ENCODE results near the gene PLXND1. TPM values are rescaled to one million over a fixed set of nuclear protein-coding genes. Genes with fewer than 3 reads are reported as not detected.
A peak's percentile ranks its signal among the peaks of the same experiment; 100 is the strongest.

The PLXND1 gene
- total RNA-seq, 2 donors from 2014 or later = 73.1 to 83.2 TPM

GRCh38 chr3:129533406-129533805 is 73.1 kb downstream of the PLXND1 start:
- H3K36me3 Mint-ChIP-seq (ENCODE audit: low read depth) = no peaks in the 10 kb centered on the region
- H3K9me3 ChIP-seq (ENCODE audit: control insufficient read depth, low read length) = no peaks in the 10 kb centered on the region
- DNase-seq = no peak
- H3K36me3 ChIP-seq (ENCODE audit: control insufficient read depth, insufficient read depth, low read length) = no peaks in the 10 kb centered on the region
- WGBS, 2 experiments (ENCODE audit: insufficient coverage in 1 of 2, insufficient read length in 1 of 2) = 94% methylated on average over 8 to 16 of the region's 16 CpGs
- H3K27ac ChIP-seq (ENCODE audit: low read depth, low read length) = no peak overlapping the region
- H3K4me3 ChIP-seq (ENCODE audit: low read length) = no peak overlapping the region
- TF ChIP-seq CTCF (conservative IDR thresholded peaks at IDR 0.05) = no peak
- peaks cover 35% of the 10 kb centered on the region for H3K4me1 ChIP-seq (ENCODE audit: control insufficient read depth, insufficient read depth, low read length)
- no peak overlapping the region for H3K4me3 Mint-ChIP-seq
- no peaks in the 10 kb centered on the region for H3K27me3 Mint-ChIP-seq (ENCODE audit: insufficient read depth)
- no peak overlapping the region for H3K9ac ChIP-seq (ENCODE audit: extremely low read depth, low read length, poor library complexity, severe bottlenecking)
- no peaks in the 10 kb centered on the region for H3K9me3 Mint-ChIP-seq
- no peaks in the 10 kb centered on the region for H3K27me3 ChIP-seq (ENCODE audit: control insufficient read depth, insufficient read depth, low read length, poor library complexity, severe bottlenecking)
- peak overlapping the region; percentile 37 for H3K27ac Mint-ChIP-seq
- H3K4me1 Mint-ChIP-seq = peaks cover 38% of the 10 kb centered on the region

GRCh38 chr3:129532261-129532660 is 74.2 kb downstream of the PLXND1 start:
- no peak overlapping the region for H3K4me3 ChIP-seq (ENCODE audit: low read length)
- Mint-ChIP-seq H3K27ac (peak overlapping the region; percentile 33), H3K4me1 (peaks cover 42% of the 10 kb centered on the region), H3K27me3 (ENCODE audit: insufficient read depth) (no peaks in the 10 kb centered on the region), H3K4me3 (no peak overlapping the region), H3K9me3 (no peaks in the 10 kb centered on the region), H3K36me3 (ENCODE audit: low read depth) (no peaks in the 10 kb centered on the region)
- WGBS, 2 experiments (ENCODE audit: insufficient coverage in 1 of 2, insufficient read length in 1 of 2) = 93 to 95% methylated on average over 16 to 20 of the region's 20 CpGs
- DNase-seq = no peak
- no peak overlapping the region for H3K9ac ChIP-seq (ENCODE audit: extremely low read depth, low read length, poor library complexity, severe bottlenecking)
- TF ChIP-seq CTCF (conservative IDR thresholded peaks at IDR 0.05) = no peak
- no peaks in the 10 kb centered on the region for H3K36me3 ChIP-seq (ENCODE audit: control insufficient read depth, insufficient read depth, low read length)
- peaks cover 35% of the 10 kb centered on the region for H3K4me1 ChIP-seq (ENCODE audit: control insufficient read depth, insufficient read depth, low read length)
- H3K27me3 ChIP-seq (ENCODE audit: control insufficient read depth, insufficient read depth, low read length, poor library complexity, severe bottlenecking) = no peaks in the 10 kb centered on the region
- no peaks in the 10 kb centered on the region for H3K9me3 ChIP-seq (ENCODE audit: control insufficient read depth, low read length)
- no peak overlapping the region for H3K27ac ChIP-seq (ENCODE audit: low read depth, low read length)

GRCh38 chr3:129531699-129532098 is 74.8 kb downstream of the PLXND1 start:
- H3K27ac Mint-ChIP-seq = no peak overlapping the region
- Histone ChIP-seq H3K9me3 (ENCODE audit: control insufficient read depth, low read length) (no peaks in the 10 kb centered on the region), H3K36me3 (ENCODE audit: control insufficient read depth, insufficient read depth, low read length) (no peaks in the 10 kb centered on the region), H3K4me3 (ENCODE audit: low read length) (no peak overlapping the region), H3K27ac (ENCODE audit: low read depth, low read length) (no peak overlapping the region), H3K9ac (ENCODE audit: extremely low read depth, low read length, poor library complexity, severe bottlenecking) (no peak overlapping the region), H3K27me3 (ENCODE audit: control insufficient read depth, insufficient read depth, low read length, poor library complexity, severe bottlenecking) (no peaks in the 10 kb centered on the region), H3K4me1 (ENCODE audit: control insufficient read depth, insufficient read depth, low read length) (peaks cover 35% of the 10 kb centered on the region)
- H3K36me3 Mint-ChIP-seq (ENCODE audit: low read depth) = no peaks in the 10 kb centered on the region
- no peak overlapping the region for H3K4me3 Mint-ChIP-seq
- no peaks in the 10 kb centered on the region for H3K9me3 Mint-ChIP-seq
- peaks cover 43% of the 10 kb centered on the region for H3K4me1 Mint-ChIP-seq
- WGBS, 2 experiments (ENCODE audit: insufficient coverage in 1 of 2, insufficient read length in 1 of 2) = 95 to 98% methylated on average over 6 to 11 of the region's 11 CpGs
- no peaks in the 10 kb centered on the region for H3K27me3 Mint-ChIP-seq (ENCODE audit: insufficient read depth)
- TF ChIP-seq CTCF (conservative IDR thresholded peaks at IDR 0.05) = no peak
- no peak for DNase-seq
